Keratinocyte (primary cell): ENCODE data around the gene TMEM134. TPM values are rescaled to one million over a fixed set of nuclear protein-coding genes. Genes with fewer than 3 reads are reported as not detected.

ENCODE experiments used
- DNase-seq: peaks from one replicate; pipeline ENCODE4 v3.0.0-alpha.2; 2011; ENCODE audit warnings: low read depth, missing footprints, low spot score
- FAIRE-seq: peaks from 2 replicates; lab custom pipeline; 2011; peaks lifted over from hg19 to GRCh38; lab: Jason Lieb, UNC
- H2AFZ ChIP-seq: 2 replicates; pipeline ENCODE4 v1.6.0; 2012; ENCODE audit warnings: low read length, control low read depth, inconsistent platforms; ENCODE audit not compliant: control insufficient read depth
- H3K27ac ChIP-seq: 2 replicates; pipeline ENCODE4 v1.5.1; 2011; ENCODE audit warnings: low read length; ENCODE audit not compliant: control insufficient read depth, insufficient read depth
- H3K27me3 ChIP-seq: 3 replicates; pipeline ENCODE4 v1.6.0; 2011; ENCODE audit warnings: low read length; ENCODE audit not compliant: control insufficient read depth, insufficient read depth; ENCODE audit errors: extremely low read depth
- H3K36me3 ChIP-seq, 2 experiments: 2 replicates in 1 of 2; 3 replicates in 1 of 2; pipeline ENCODE4 v1.5.1; 2011; ENCODE audit warnings: low read length in 2 of 2, mild to moderate bottlenecking in 1 of 2; ENCODE audit not compliant: control insufficient read depth in 2 of 2, insufficient read depth in 2 of 2; ENCODE audit errors: extremely low read depth in 1 of 2
- H3K4me1 ChIP-seq: 3 replicates; pipeline ENCODE4 v1.5.1; 2011; ENCODE audit warnings: low read length; ENCODE audit not compliant: control insufficient read depth, insufficient read depth; ENCODE audit errors: extremely low read depth
- H3K4me2 ChIP-seq: 3 replicates; pipeline ENCODE4 v1.6.0; 2011; ENCODE audit warnings: low read depth, low read length; ENCODE audit not compliant: control insufficient read depth, insufficient read depth; ENCODE audit errors: extremely low read depth
- H3K4me3 ChIP-seq, 3 experiments: fragments of 200-600 bp in 1 of 3; sonication (generic) in 1 of 3; 2 replicates in 2 of 3; 3 replicates in 1 of 3; pipeline ENCODE4 v1.5.1; 2011 to 2016; ENCODE audit warnings: low read length in 3 of 3, mild to moderate bottlenecking in 3 of 3, control low read depth in 2 of 3, inconsistent platforms in 1 of 3, low read depth in 1 of 3, mixed read lengths in 1 of 3, mixed run types in 1 of 3, moderate library complexity in 1 of 3; ENCODE audit not compliant: control insufficient read depth in 2 of 3, insufficient read depth in 2 of 3; ENCODE audit errors: extremely low read depth in 1 of 3
- H3K79me2 ChIP-seq: 2 replicates; pipeline ENCODE4 v1.6.0; 2012; ENCODE audit warnings: low read length; ENCODE audit not compliant: control insufficient read depth, insufficient read depth
- H3K9ac ChIP-seq: 3 replicates; pipeline ENCODE4 v1.6.0; 2011; ENCODE audit warnings: low read length; ENCODE audit not compliant: control insufficient read depth, insufficient read depth; ENCODE audit errors: extremely low read depth
- H3K9me1 ChIP-seq: 3 replicates; pipeline ENCODE4 v1.6.0; 2011; ENCODE audit warnings: low read length; ENCODE audit not compliant: control insufficient read depth, insufficient read depth; ENCODE audit errors: extremely low read depth
- H3K9me3 ChIP-seq: 2 replicates; pipeline ENCODE4 v1.5.1; 2012; ENCODE audit warnings: low read depth, low read length; ENCODE audit not compliant: control insufficient read depth
- H4K20me1 ChIP-seq: 3 replicates; pipeline ENCODE4 v1.6.0; 2011; ENCODE audit warnings: low read length; ENCODE audit not compliant: control insufficient read depth, insufficient read depth; ENCODE audit errors: extremely low read depth
- CTCF ChIP-seq, 3 experiments: IDR thresholded peaks in 1 of 3; conservative IDR thresholded peaks in 1 of 3; optimal IDR thresholded peaks in 1 of 3; 2 replicates in 2 of 3; 3 replicates in 1 of 3; pipeline versions ENCODE3 to v1.5.1; 2011; ENCODE audit warnings: low read length in 3 of 3, mild to moderate bottlenecking in 3 of 3, moderate library complexity in 2 of 3, control low read depth in 1 of 3, inconsistent platforms in 1 of 3; ENCODE audit not compliant: insufficient read depth in 2 of 3; ENCODE audit errors: extremely low read depth in 1 of 3
- EZH2 ChIP-seq: IDR thresholded peaks from one replicate; pipeline ENCODE4 v1.6.1; 2012; ENCODE audit warnings: inconsistent platforms, mild to moderate bottlenecking, low read length, moderate library complexity
- dilution Hi-C: fragments of 300-500 bp; cut with MboI; formaldehyde crosslinking; loops from one replicate; pipeline ENCODE4 v1.7.0; 2020; ENCODE audit warnings: low sequenced_read_pairs; ENCODE audit not compliant: extremely low pct_ligation_motif_present
- polyA plus RNA-seq, 5 experiments: library from polyadenylated mRNA; depleted of rRNA in 3 of 5; stranded (reverse) in 3 of 5; stranded (forward) in 1 of 5; unstranded in 1 of 5; fragments of >200 nt; gene quantifications; 1 replicate in 1 of 5; 2 replicates in 3 of 5; 3 replicates in 1 of 5; pipeline versions ENCODE4 v1.2.1 to v1.2.3, GENCODE V29; 2011 to 2012; ENCODE audit warnings: missing spikeins in 2 of 5, low read depth in 1 of 5, low replicate concordance in 1 of 5

The TMEM134 gene
- polyA plus RNA-seq, 1 donor (not counting 4 experiments of a cell fraction or from before 2014, with no cell fraction given): 24.7 TPM

- Histone ChIP-seq H3K79me2 (no peaks in the 10 kb centered on the region), H4K20me1 (no peaks in the 10 kb centered on the region), H3K4me1 (peaks cover 22% of the 10 kb centered on the region), H3K4me2 (peak overlapping the region; percentile 78), H3K9me3 (no peaks in the 10 kb centered on the region), H3K9ac (peak overlapping the region; percentile 56), H3K27ac (no peak overlapping the region), H3K9me1 (no peaks in the 10 kb centered on the region), H3K27me3 (peaks cover 4% of the 10 kb centered on the region), H3K36me3 (no peaks in the 10 kb centered on the region), H2AFZ (peak overlapping the region; percentile 73), H3K4me3 (peak overlapping the region; percentile 25 to 68 (median 59))
- FAIRE-seq (no peak), DNase-seq (peak; percentile 80)
- dilution Hi-C loops: no loop called here
- no peak for TF ChIP-seq CTCF (optimal IDR thresholded peaks at IDR 0.05 in 1 of 3, IDR thresholded peaks at IDR 0.05 in 1 of 3, conservative IDR thresholded peaks at IDR 0.05 in 1 of 3; ENCODE audit: extremely low read depth in 1 of 3, insufficient read depth in 2 of 3, low read length in 3 of 3)
- no peak for TF ChIP-seq EZH2
Observed at GRCh38 chr11:67420646-67421429, 48.2 kb downstream of the TMEM134 start.

- dilution Hi-C loops: no loop called here
Observed at GRCh38 chr11:67420147-67420645, 48.9 kb downstream of the TMEM134 start.

More at GRCh38 chr11:67420147-67420645, 48.9 kb downstream of the TMEM134 start:
- Histone ChIP-seq H3K4me1 (peaks cover 22% of the 10 kb centered on the region), H3K9ac (peak overlapping the region; percentile 56), H3K9me3 (no peaks in the 10 kb centered on the region), H3K27me3 (peaks cover 5% of the 10 kb centered on the region), H3K4me2 (peak overlapping the region; percentile 78), H3K4me3 (peak overlapping the region in 1 of 3 experiments; percentile 68), H2AFZ (no peak overlapping the region), H3K9me1 (no peaks in the 10 kb centered on the region), H3K36me3 (no peaks in the 10 kb centered on the region), H4K20me1 (no peaks in the 10 kb centered on the region), H3K79me2 (no peaks in the 10 kb centered on the region), H3K27ac (no peak overlapping the region)
- DNase-seq: no peak
- no peak for FAIRE-seq
- no peak for TF ChIP-seq CTCF (optimal IDR thresholded peaks at IDR 0.05 in 1 of 3, IDR thresholded peaks at IDR 0.05 in 1 of 3, conservative IDR thresholded peaks at IDR 0.05 in 1 of 3; ENCODE audit: extremely low read depth in 1 of 3, insufficient read depth in 2 of 3, low read length in 3 of 3)
- no peak for TF ChIP-seq EZH2
